ENCODE data around the gene DUXA. TPM values are rescaled to one million over a fixed set of nuclear protein-coding genes. Genes with fewer than 3 reads are reported as not detected.

DUXA gene
- total RNA-seq, 1 experiment from 2014 or later, result not detected

GRCh38 chr19:57192077-57192420 lies 24.8 kb upstream of the DUXA start:
- Mint-ChIP-seq H3K36me3 (peaks cover 68% of the 10 kb centered on the region), H3K4me3 (peak overlapping the region; percentile 93), H3K27me3 (ENCODE audit: low read depth) (peaks cover 27% of the 10 kb centered on the region), H3K27ac (peak overlapping the region; percentile 70), H3K4me1 (peaks cover 13% of the 10 kb centered on the region), H3K9me3 (peaks cover 37% of the 10 kb centered on the region)
- ATAC-seq, result peak; percentile 6; the same call in 1 of the 2 replicates
- ChIA-PET CTCF (no interaction called here), POLR2A (interaction anchor here (1.0 kb wide), 1 partner anchor 197 kb away, joined by 3 read pairs; the partner anchor contains the start of gene ZNF548)
- DNase-seq (ENCODE audit: low spot score), result no peak
- no peak for TF ChIP-seq ETV6 (CRISPR knock-in tag; IDR thresholded peaks at IDR 0.05)
- TF ChIP-seq MYBL2 (CRISPR knock-in tag; IDR thresholded peaks at IDR 0.05), result no peak
- TF ChIP-seq SMAD3 (CRISPR knock-in tag; IDR thresholded peaks at IDR 0.05; ENCODE audit: borderline replicate concordance), result no peak
- no peak for TF ChIP-seq CREB1 (CRISPR knock-in tag; IDR thresholded peaks at IDR 0.05)
- no peak for TF ChIP-seq SOX15 (CRISPR knock-in tag; IDR thresholded peaks at IDR 0.05)
- no peak for TF ChIP-seq TEAD1 (CRISPR knock-in tag; IDR thresholded peaks at IDR 0.05)
- TF ChIP-seq NFYB (CRISPR knock-in tag; conservative IDR thresholded peaks at IDR 0.05; ENCODE audit: low read depth), result no peak
- TF ChIP-seq GRHL2 (CRISPR knock-in tag; IDR thresholded peaks at IDR 0.05; ENCODE audit: insufficient replicate concordance, severe bottlenecking), result no peak
- no peak for TF ChIP-seq E2F4 (CRISPR knock-in tag; IDR thresholded peaks at IDR 0.05; ENCODE audit: borderline replicate concordance, low read depth)
- no peak for TF ChIP-seq CDX4 (CRISPR knock-in tag; IDR thresholded peaks at IDR 0.05; ENCODE audit: borderline replicate concordance)
- no peak for TF ChIP-seq ATF1 (CRISPR knock-in tag; IDR thresholded peaks at IDR 0.05)
- no peak for TF ChIP-seq USF1 (CRISPR knock-in tag; IDR thresholded peaks at IDR 0.05)
- no peak for TF ChIP-seq ZNF396 (CRISPR knock-in tag; IDR thresholded peaks at IDR 0.05; ENCODE audit: borderline replicate concordance)

GRCh38 chr19:57191141-57192076 lies 24.1 kb upstream of the DUXA start, which contains the start of gene ZNF264:
Gene ZNF264, plus strand, starts transcription at chr19:57191500. Its CDS starts 414 bp downstream, at chr19:57191914.
- Mint-ChIP-seq H3K36me3 (peaks cover 62% of the 10 kb centered on the region), H3K9me3 (peaks cover 38% of the 10 kb centered on the region), H3K27ac (peak within 1 kb of the TSS; percentile 96), H3K27me3 (ENCODE audit: low read depth) (peaks cover 27% of the 10 kb centered on the region), H3K4me3 (peak within 1 kb of the TSS; percentile 93), H3K4me1 (peaks cover 13% of the 10 kb centered on the region)
- peak; percentile 84 for DNase-seq (ENCODE audit: low spot score)
- ChIA-PET CTCF (interaction anchor here (0.5 kb wide), 1 partner anchor 67 kb away, joined by 3 read pairs; no protein-coding TSS in a partner anchor), POLR2A (interaction anchor here (0.6 to 1.0 kb wide), 4 partner anchors 8 to 198 kb away, joined by 3 read pairs; partner anchors contain the start of gene ZNF548)
- peak; percentile 96 for ATAC-seq
- TF ChIP-seq ZNF281 (CRISPR knock-in tag; IDR thresholded peaks at IDR 0.05) (no peak), ZNF423 (CRISPR knock-in tag; IDR thresholded peaks at IDR 0.05) (no peak), FOXK1 (CRISPR knock-in tag; IDR thresholded peaks at IDR 0.05) (no peak), USF2 (CRISPR knock-in tag; IDR thresholded peaks at IDR 0.05) (no peak), E2F5 (CRISPR knock-in tag; IDR thresholded peaks at IDR 0.05) (peak; percentile 51; the same call in 1 of the 2 replicates), NFYB (CRISPR knock-in tag; conservative IDR thresholded peaks at IDR 0.05; ENCODE audit: low read depth) (no peak), SOX15 (CRISPR knock-in tag; IDR thresholded peaks at IDR 0.05) (no peak), PRRX2 (CRISPR knock-in tag; IDR thresholded peaks at IDR 0.05) (no peak), FOXP4 (CRISPR knock-in tag; IDR thresholded peaks at IDR 0.05) (no peak), SMAD3 (CRISPR knock-in tag; IDR thresholded peaks at IDR 0.05; ENCODE audit: borderline replicate concordance) (0 out of 2 replicates have a peak, but pooled peaks have one; percentile 41), MAX (CRISPR knock-in tag; IDR thresholded peaks at IDR 0.05) (0 out of 2 replicates have a peak, but pooled peaks have one; percentile 60), SP1 (CRISPR knock-in tag; conservative IDR thresholded peaks at IDR 0.05) (0 out of 2 replicates have a peak, but pooled peaks have one; percentile 53), ZNF138 (CRISPR knock-in tag; conservative IDR thresholded peaks at IDR 0.05) (no peak)
